Activated naive CD4-positive, alpha-beta T cell treated with anti-CD3 and anti-CD28 coated beads for 36 hours (primary cell): Measurements from ENCODE around the gene AP3S2. TPM values are rescaled to one million over a fixed set of nuclear protein-coding genes. Genes with fewer than 3 reads are reported as not detected.
"Not testable (repeated sequence)": the region's sequence is repeated elsewhere in the genome, so short reads cannot be mapped to it uniquely, and the experiment has no call there.

Source experiments
- CTCF ChIA-PET: fragments of 350-600 bp; sonication (Branson Sonifier 250); formaldehyde crosslinking; loops from one replicate; lab custom pipeline; 2021; ENCODE audit warnings: antibody characterized with exemption; lab: Charles Lee
- DNase-seq: peaks from one replicate; pipeline ENCODE4 v3.0.0-alpha.2; 2020
- H3K27ac Mint-ChIP-seq: one replicate; pipeline ENCODE4 v1.8.0; 2021; ENCODE audit warnings: mild to moderate bottlenecking, mixed read lengths
- H3K27me3 Mint-ChIP-seq: one replicate; pipeline ENCODE4 v1.8.0; 2021; ENCODE audit warnings: low read depth, mixed read lengths
- H3K36me3 Mint-ChIP-seq: one replicate; pipeline ENCODE4 v1.8.0; 2021; ENCODE audit warnings: low read depth, mixed read lengths
- H3K4me1 Mint-ChIP-seq: one replicate; pipeline ENCODE4 v1.8.0; 2021; ENCODE audit warnings: low read depth, mixed read lengths
- H3K4me3 Mint-ChIP-seq: one replicate; pipeline ENCODE4 v1.8.0; 2021; ENCODE audit warnings: mild to moderate bottlenecking, moderate library complexity, mixed read lengths
- H3K9me3 Mint-ChIP-seq: one replicate; pipeline ENCODE4 v1.8.0; 2021; ENCODE audit warnings: mixed read lengths
- intact Hi-C: fragments of 100-400 bp; cut with micrococcal nuclease; formaldehyde crosslinking; loops from one replicate; pipeline ENCODE4 v1.15.1; 2023
- total RNA-seq, 2 experiments: library from RNA; stranded (reverse); gene quantifications; one replicate each; pipeline ENCODE4 v1.2.3, GENCODE V29; 2021

AP3S2 gene
- total RNA-seq, 2 experiments from 2014 or later = 20.2 to 25.2 TPM

- H3K4me1 Mint-ChIP-seq = no peaks in the 10 kb centered on the region
- CTCF ChIA-PET = interaction anchor here (1.4 kb wide), 1 partner anchor 16 kb away, joined by 3 read pairs; no protein-coding TSS in a partner anchor
- H3K9me3 Mint-ChIP-seq = no peaks in the 10 kb centered on the region
- no peak overlapping the region for H3K27ac Mint-ChIP-seq
- peaks cover 5% of the 10 kb centered on the region for H3K36me3 Mint-ChIP-seq
- intact Hi-C loops = no loop called here
- no peak overlapping the region for H3K4me3 Mint-ChIP-seq
- no peaks in the 10 kb centered on the region for H3K27me3 Mint-ChIP-seq
- no peak for DNase-seq
These were observed 34.9 kb downstream of the AP3S2 start for GRCh38 chr15:89858661-89859458.

GRCh38 chr15:89857673-89858072, 36.1 kb downstream of the AP3S2 start:
- Mint-ChIP-seq H3K9me3 (no peaks in the 10 kb centered on the region), H3K36me3 (peaks cover 5% of the 10 kb centered on the region), H3K27ac (no peak overlapping the region), H3K27me3 (no peaks in the 10 kb centered on the region), H3K4me1 (no peaks in the 10 kb centered on the region), H3K4me3 (no peak overlapping the region)
- CTCF ChIA-PET = interaction anchor here (0.6 kb wide), 1 partner anchor 84 kb away, joined by 5 read pairs; no protein-coding TSS in a partner anchor
- no peak for DNase-seq
- intact Hi-C loops = no loop called here

GRCh38 chr15:89855948-89856347, 37.8 kb downstream of the AP3S2 start:
- intact Hi-C loops = no loop called here
- no peak for DNase-seq
- no peak overlapping the region for H3K4me3 Mint-ChIP-seq
- H3K9me3 Mint-ChIP-seq = no peaks in the 10 kb centered on the region
- H3K36me3 Mint-ChIP-seq = peaks cover 7% of the 10 kb centered on the region
- CTCF ChIA-PET = no interaction called here
- no peak overlapping the region for H3K27ac Mint-ChIP-seq
- H3K4me1 Mint-ChIP-seq = peaks cover 2% of the 10 kb centered on the region
- no peaks in the 10 kb centered on the region for H3K27me3 Mint-ChIP-seq

- H3K27me3 Mint-ChIP-seq, H3K4me3 Mint-ChIP-seq, H3K4me1 Mint-ChIP-seq, H3K27ac Mint-ChIP-seq, DNase-seq, CTCF ChIA-PET, intact Hi-C loops, H3K9me3 Mint-ChIP-seq: not testable (repeated sequence)
- H3K36me3 Mint-ChIP-seq = peaks cover 14% of the 10 kb centered on the region
These were observed 38.9 kb downstream of the AP3S2 start for GRCh38 chr15:89854863-89855262.

DNA sequence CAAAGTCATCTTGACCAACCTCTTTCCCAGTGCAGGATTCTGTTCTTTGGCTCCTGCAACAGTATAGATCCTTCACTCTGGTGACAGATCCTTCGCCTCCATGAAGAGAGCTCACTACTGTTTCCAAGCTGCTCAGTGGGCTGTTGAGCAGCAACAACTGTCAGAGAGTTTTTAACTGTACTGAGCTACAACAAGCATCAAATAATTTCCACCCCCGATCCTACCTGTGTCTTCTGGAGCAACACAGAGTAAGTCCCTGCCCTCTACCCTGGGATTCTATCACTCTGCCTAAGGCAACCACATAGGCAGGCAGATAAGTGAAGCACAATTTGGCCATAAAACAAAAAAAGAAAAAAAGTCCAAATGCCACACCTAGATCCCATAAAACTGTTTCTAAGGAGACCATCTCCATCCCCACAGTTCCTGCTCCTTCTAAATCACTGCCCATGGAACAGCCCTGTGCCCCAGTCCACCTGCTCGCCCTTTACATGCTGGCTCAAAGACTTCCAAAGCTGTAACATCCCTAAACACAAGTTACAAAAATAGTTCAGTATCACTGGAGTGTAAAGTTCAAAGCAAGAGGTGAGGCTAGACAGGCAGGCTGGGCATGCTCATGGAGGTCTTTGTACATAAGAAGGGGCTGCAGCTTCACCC, 41.3 kb downstream of the AP3S2 start:
- CTCF ChIA-PET = interaction anchor here (0.9 kb wide), 1 partner anchor 22 kb away, joined by 4 read pairs; no protein-coding TSS in a partner anchor
- Mint-ChIP-seq H3K4me1 (peaks cover 8% of the 10 kb centered on the region), H3K27me3 (no peaks in the 10 kb centered on the region), H3K9me3 (no peaks in the 10 kb centered on the region), H3K36me3 (peaks cover 16% of the 10 kb centered on the region), H3K27ac (no peak overlapping the region), H3K4me3 (no peak overlapping the region)
- intact Hi-C loops = no loop called here
- no peak for DNase-seq

DNA sequence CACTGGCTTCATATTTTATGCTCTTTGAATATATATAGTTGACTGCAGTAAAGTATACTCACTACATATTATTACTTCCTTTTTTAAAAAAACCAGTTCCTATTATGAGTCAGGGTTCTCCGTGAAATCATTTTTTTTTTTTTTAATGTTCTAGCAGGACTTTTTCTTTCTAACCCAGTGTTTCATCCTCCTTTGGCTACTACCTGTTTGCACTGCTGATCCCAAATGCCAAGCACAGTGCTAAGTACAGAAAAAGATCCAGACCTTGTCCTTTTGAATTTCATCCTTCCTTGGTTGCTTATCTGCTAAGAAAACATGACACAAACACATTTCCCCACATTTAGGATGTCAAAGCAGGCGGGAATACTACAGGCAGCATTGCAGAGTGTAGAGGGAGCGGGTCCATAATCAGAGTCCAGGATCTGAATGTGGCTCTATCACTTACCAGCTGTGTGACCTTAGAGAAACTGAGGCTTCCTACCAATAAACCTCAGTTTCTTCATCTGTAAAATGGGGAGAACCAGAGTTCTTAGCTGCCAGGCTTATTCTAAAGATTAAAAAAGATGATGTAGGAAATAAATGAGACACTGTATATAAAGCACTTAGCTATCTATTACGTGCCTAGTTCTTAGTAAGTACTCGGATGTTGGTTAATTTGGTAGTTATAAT, 42.0 kb downstream of the AP3S2 start:
- intact Hi-C loops = no loop called here
- CTCF ChIA-PET = interaction anchor here (0.9 kb wide), 1 partner anchor 23 kb away, joined by 4 read pairs; no protein-coding TSS in a partner anchor
- H3K4me1 Mint-ChIP-seq = peaks cover 8% of the 10 kb centered on the region
- no peak overlapping the region for H3K27ac Mint-ChIP-seq
- H3K27me3 Mint-ChIP-seq = no peaks in the 10 kb centered on the region
- no peak overlapping the region for H3K4me3 Mint-ChIP-seq
- no peak for DNase-seq
- no peaks in the 10 kb centered on the region for H3K9me3 Mint-ChIP-seq
- H3K36me3 Mint-ChIP-seq = peaks cover 14% of the 10 kb centered on the region

GRCh38 chr15:89848970-89849292, 44.9 kb downstream of the AP3S2 start:
- intact Hi-C loops = no loop called here
- peaks cover 17% of the 10 kb centered on the region for H3K4me1 Mint-ChIP-seq
- DNase-seq = no peak
- H3K27ac Mint-ChIP-seq = no peak overlapping the region
- H3K36me3 Mint-ChIP-seq = peaks cover 11% of the 10 kb centered on the region
- H3K9me3 Mint-ChIP-seq = no peaks in the 10 kb centered on the region
- CTCF ChIA-PET = no interaction called here
- no peaks in the 10 kb centered on the region for H3K27me3 Mint-ChIP-seq
- H3K4me3 Mint-ChIP-seq = no peak overlapping the region

DNA sequence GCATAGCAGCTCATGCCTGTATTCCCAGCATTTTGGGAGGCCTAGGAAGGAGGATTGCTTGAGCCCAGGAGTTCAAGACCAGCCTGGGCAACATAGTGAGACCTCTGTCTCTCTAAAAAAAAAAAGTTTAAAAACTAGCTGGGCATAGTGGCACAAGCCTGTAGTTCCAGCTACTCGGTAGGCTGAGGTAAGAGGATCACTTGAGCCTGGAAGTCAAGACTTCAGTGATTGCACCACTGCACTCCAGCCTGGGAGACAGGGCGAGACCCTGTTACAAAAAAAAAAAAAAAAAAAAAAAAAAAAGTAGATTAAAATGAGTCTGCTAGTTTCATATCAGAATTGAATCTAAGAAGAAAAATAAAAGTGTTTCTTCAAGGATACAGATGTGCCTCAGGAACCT, 46.7 kb downstream of the AP3S2 start:
- intact Hi-C loops = no loop called here
- no peaks in the 10 kb centered on the region for H3K9me3 Mint-ChIP-seq
- CTCF ChIA-PET = interaction anchor here (1.2 kb wide), 1 partner anchor 28 kb away, joined by 4 read pairs; no protein-coding TSS in a partner anchor
- DNase-seq = no peak
- no peaks in the 10 kb centered on the region for H3K27me3 Mint-ChIP-seq
- H3K36me3 Mint-ChIP-seq = peaks cover 13% of the 10 kb centered on the region
- H3K4me1 Mint-ChIP-seq = peaks cover 20% of the 10 kb centered on the region
- H3K4me3 Mint-ChIP-seq = no peak overlapping the region
- no peak overlapping the region for H3K27ac Mint-ChIP-seq

DNA sequence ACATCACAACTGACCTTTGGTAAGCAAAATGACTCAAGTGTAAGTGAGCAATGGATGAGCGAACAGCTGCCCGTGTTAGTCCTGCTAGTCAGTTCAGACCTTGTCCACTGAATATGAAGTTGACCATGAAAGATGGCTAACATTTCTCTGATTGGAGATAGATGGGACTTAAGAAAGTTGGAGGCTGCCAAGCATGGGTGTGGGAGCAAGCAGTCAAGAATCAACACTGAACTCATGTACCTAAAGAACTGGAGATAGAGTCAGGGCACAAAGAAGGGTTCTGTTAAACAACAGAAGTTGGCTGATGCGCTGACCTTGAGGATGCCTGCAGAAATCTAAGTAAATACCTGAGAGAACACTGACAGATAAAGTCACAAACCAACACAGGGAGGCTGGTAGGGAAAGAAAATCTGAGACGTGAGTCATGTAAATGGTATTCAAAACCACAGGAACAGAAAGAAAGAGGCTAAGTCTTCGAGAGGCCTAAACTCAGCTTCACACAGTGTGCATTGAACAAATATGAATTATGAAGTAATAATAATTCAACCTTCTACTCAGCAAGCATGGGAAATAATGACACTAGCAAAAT, 48.4 kb downstream of the AP3S2 start:
- CTCF ChIA-PET = interaction anchor here (0.6 to 1.3 kb wide), 3 partner anchors 29 to 393 kb away, joined by 3 to 7 read pairs (median 4); no protein-coding TSS in a partner anchor
- intact Hi-C loops = no loop called here
- no peaks in the 10 kb centered on the region for H3K9me3 Mint-ChIP-seq

GRCh38 chr15:89841962-89842361, 51.8 kb downstream of the AP3S2 start:
- intact Hi-C loops = no loop called here
- Mint-ChIP-seq H3K4me3 (no peak overlapping the region), H3K27me3 (no peaks in the 10 kb centered on the region), H3K27ac (no peak overlapping the region), H3K4me1 (peaks cover 16% of the 10 kb centered on the region), H3K36me3 (peaks cover 3% of the 10 kb centered on the region), H3K9me3 (no peaks in the 10 kb centered on the region)
- CTCF ChIA-PET = interaction anchor here (0.9 to 2.0 kb wide), 2 partner anchors 13 to 102 kb away, joined by 4 to 5 read pairs; no protein-coding TSS in a partner anchor
- DNase-seq = no peak

More for the DNA sequence above, 48.4 kb downstream of the AP3S2 start:
- H3K36me3 Mint-ChIP-seq = peaks cover 9% of the 10 kb centered on the region
- no peak overlapping the region for H3K4me3 Mint-ChIP-seq
- no peak overlapping the region for H3K27ac Mint-ChIP-seq
- no peaks in the 10 kb centered on the region for H3K27me3 Mint-ChIP-seq
- H3K4me1 Mint-ChIP-seq = peaks cover 21% of the 10 kb centered on the region
- no peak for DNase-seq

DNA sequence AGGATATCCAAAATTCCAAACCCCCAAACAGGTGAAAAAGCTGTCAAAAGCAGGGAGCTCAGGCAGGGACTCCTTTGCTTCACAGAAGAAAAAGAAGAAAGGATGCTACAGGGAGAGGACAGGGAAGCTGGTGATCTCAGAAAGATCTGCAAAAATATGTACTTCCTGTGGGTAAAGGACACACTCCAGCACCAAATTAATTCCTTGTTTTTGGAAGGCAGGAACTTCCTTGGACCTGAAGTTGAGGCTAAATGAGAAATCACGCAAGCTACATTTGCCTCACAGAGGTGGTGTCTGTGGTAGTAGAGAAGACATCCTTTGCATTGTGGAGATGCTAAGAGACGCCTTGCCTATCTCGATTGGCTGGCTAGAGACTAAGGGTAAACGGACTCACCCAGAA, 52.5 kb downstream of the AP3S2 start:
- H3K27me3 Mint-ChIP-seq = no peaks in the 10 kb centered on the region
- no peak overlapping the region for H3K27ac Mint-ChIP-seq
- no peak for DNase-seq
- intact Hi-C loops = no loop called here
- peaks cover 16% of the 10 kb centered on the region for H3K4me1 Mint-ChIP-seq
- no peak overlapping the region for H3K4me3 Mint-ChIP-seq
- no peaks in the 10 kb centered on the region for H3K9me3 Mint-ChIP-seq
- CTCF ChIA-PET = interaction anchor here (0.9 to 2.0 kb wide), 2 partner anchors 13 to 101 kb away, joined by 4 to 5 read pairs; no protein-coding TSS in a partner anchor
- peaks cover 6% of the 10 kb centered on the region for H3K36me3 Mint-ChIP-seq
